Measurements from ENCODE around the gene NAB2. TPM values are rescaled to one million over a fixed set of nuclear protein-coding genes. Genes with fewer than 3 reads are reported as not detected.

The NAB2 gene
- total and polyA plus RNA-seq, 5 donors from 2014 or later = 0.31 to 7.5 (median 1.1) TPM

DNA sequence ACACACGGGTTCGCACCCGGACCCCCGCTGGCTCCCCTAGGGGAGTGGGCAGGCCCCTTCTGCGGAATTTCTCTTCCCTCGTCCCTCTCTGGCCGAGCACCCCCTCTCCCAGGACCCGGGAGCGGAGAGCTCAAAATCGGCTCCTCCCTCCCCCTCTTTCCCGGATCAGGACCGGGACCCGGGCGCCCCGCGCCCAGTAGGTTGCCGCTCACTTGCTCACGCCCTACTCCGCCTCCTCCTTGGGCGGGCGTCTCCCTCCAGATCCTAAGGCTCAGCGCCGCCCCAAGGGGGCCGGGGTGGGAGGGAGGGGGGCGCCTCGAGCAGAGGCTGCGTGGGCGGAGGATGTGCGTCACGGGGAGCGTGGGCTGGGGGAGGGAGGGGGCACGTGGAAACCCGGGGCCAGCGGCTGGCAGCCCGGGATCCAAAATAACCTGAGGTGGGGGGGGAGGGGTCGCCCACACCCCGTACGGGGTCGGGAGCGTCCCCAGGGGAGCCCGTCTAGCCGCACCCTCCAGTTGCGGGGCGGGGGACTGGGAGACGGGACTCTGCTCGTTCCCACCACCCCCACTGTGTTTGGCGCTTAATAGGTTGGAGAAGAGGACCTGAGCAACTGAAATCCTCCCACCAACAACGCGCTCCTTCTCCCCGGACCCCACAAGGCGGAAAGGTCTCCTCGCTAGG lies 1.8 kb upstream of the NAB2 start:
- Histone ChIP-seq H3K36me3 (ENCODE audit: control insufficient read depth, insufficient read depth, low read length) (peaks cover under 1% of the 10 kb centered on the region), H3K4me3 (ENCODE audit: low read depth, low read length) (peak overlapping the region; percentile 95), H3K27ac (ENCODE audit: insufficient read depth, low read length, poor library complexity, severe bottlenecking) (peak overlapping the region; percentile 99), H3K9me3 (ENCODE audit: control insufficient read depth in 2 of 2, low read length in 2 of 2) (no peaks in the 10 kb centered on the region), H3K4me1 (ENCODE audit: control insufficient read depth, insufficient read depth, low read length, poor library complexity, severe bottlenecking) (peaks cover 51% of the 10 kb centered on the region), H3K27me3 (ENCODE audit: control insufficient read depth, insufficient read depth, low read length) (no peaks in the 10 kb centered on the region)
- H3K4me3 Mint-ChIP-seq = peak overlapping the region; percentile 89 to 97 (median 96)
- peaks cover 11 to 56% (median 29%) of the 10 kb centered on the region in 4 donors for H3K4me1 Mint-ChIP-seq
- peaks cover 3% of the 10 kb centered on the region for H3K36me3 Mint-ChIP-seq
- no peaks in the 10 kb centered on the region for H3K9me3 Mint-ChIP-seq
- peak overlapping the region; percentile 95 to 96 (median 95) for H3K27ac Mint-ChIP-seq
- H3K27me3 Mint-ChIP-seq = no peaks in the 10 kb centered on the region
- ATAC-seq (ENCODE audit: low read depth in 2 of 2) (peak; percentile 49 to 56), DNase-seq (peak; percentile 83 to 91 (median 88))

DNA sequence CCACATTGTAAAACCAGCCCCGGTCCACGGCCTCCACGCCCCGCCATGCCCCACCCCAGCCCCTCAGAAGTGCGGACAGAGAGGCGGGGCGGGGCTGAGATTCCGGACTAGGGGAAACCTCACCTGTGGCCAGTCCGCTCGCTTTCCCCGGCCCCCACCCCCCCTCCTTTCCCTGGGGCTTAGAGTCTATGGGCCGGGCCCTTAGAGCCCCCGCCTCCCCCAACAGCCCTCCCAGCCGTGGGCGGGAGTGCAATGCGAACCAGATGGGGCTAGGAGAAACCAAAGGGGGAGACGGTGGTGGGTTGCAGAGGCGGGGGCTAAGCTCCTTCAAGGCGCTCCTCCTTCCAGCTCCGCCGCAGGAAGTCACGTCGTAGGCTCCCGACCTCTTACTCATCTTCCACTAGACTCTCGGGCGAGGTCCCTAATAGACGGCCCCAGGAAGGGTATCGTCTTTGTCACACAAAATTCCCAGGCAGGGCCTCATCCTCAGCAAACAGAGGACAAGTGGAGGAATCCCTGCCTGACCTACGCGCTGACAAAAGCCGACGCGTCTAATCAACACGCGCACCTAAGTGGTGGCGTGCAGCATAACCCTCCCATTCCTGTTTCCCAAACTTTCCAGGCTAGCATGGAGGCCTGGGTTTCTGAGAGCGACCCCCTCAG lies 1.1 kb upstream of the NAB2 start:
- Histone ChIP-seq H3K27ac (ENCODE audit: insufficient read depth, low read length, poor library complexity, severe bottlenecking) (peak overlapping the region; percentile 99), H3K4me3 (ENCODE audit: low read depth, low read length) (peak overlapping the region; percentile 73), H3K27me3 (ENCODE audit: control insufficient read depth, insufficient read depth, low read length) (no peaks in the 10 kb centered on the region), H3K9me3 (ENCODE audit: control insufficient read depth in 2 of 2, low read length in 2 of 2) (no peaks in the 10 kb centered on the region), H3K4me1 (ENCODE audit: control insufficient read depth, insufficient read depth, low read length, poor library complexity, severe bottlenecking) (peaks cover 57% of the 10 kb centered on the region), H3K36me3 (ENCODE audit: control insufficient read depth, insufficient read depth, low read length) (peaks cover 4% of the 10 kb centered on the region)
- Mint-ChIP-seq H3K27ac (peak overlapping the region; percentile 82 to 96 (median 95)), H3K27me3 (no peaks in the 10 kb centered on the region), H3K36me3 (peaks cover 8% of the 10 kb centered on the region), H3K4me3 (peak overlapping the region; percentile 89 to 97 (median 94)), H3K9me3 (no peaks in the 10 kb centered on the region), H3K4me1 (peaks cover 11 to 63% (median 34%) of the 10 kb centered on the region in 4 donors)
- peak; percentile 4 to 14 for ATAC-seq (ENCODE audit: low read depth in 2 of 2)
- DNase-seq = peak; percentile 57 to 77 (median 71)

DNA sequence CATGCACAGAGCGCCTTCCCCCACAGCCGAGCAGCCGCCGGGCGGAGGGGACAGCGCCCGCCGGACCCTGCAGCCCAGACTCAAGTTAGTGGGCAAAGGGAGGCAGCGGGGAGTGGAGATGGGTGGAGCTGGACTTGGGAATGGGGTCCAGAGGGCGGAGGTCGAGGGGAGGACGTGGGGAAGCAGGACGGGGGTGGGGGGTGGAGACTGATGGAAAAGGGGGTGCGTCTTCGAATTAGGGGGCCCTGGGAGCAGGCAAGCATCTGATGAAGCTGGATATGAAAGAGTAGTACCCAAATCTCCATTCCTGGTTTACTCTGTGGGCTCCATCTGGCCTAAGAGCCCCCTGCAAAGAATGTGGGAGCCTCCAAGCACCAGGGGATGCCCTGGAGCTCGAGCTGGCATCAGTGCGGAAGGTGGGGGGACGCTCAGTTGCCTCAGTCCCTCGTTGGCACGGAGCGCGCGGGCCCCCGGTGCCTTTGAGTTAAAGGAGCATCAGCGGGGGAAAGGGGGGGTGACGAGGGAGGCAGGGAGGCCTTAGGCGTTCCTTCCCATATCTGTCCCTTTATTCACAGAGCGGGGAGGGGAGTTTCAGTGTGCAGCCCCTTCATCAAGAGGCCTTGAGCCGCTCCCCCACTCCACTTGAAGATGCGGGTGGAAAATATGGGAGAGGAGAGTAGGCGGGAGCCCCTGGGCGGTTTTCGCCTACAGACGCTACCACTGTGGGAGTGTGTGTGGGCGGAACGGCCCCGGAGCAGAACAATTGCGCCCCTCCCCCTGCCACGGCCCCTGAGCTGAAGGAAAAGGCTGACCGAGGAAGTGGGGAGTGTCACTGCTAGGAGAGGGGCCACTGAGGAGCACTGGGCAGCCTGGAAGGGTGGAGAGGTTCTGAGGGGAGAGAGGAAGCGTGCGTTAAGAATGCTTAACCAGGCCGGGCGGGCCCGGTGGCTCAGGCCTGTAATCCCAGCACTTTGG lies 644 bp downstream of the NAB2 start:
- H3K27ac Mint-ChIP-seq = peak overlapping the region; percentile 82 to 91 (median 84)
- H3K4me1 Mint-ChIP-seq = peaks cover 11 to 80% (median 39%) of the 10 kb centered on the region in 4 donors
- no peaks in the 10 kb centered on the region for H3K9me3 Mint-ChIP-seq
- H3K36me3 Mint-ChIP-seq = peaks cover 8% of the 10 kb centered on the region
- Histone ChIP-seq H3K4me3 (ENCODE audit: low read depth, low read length) (peak overlapping the region; percentile 76), H3K36me3 (ENCODE audit: control insufficient read depth, insufficient read depth, low read length) (peaks cover 4% of the 10 kb centered on the region), H3K9me3 (ENCODE audit: control insufficient read depth in 2 of 2, low read length in 2 of 2) (no peaks in the 10 kb centered on the region), H3K27ac (ENCODE audit: insufficient read depth, low read length, poor library complexity, severe bottlenecking) (peak overlapping the region; percentile 68), H3K4me1 (ENCODE audit: control insufficient read depth, insufficient read depth, low read length, poor library complexity, severe bottlenecking) (peaks cover 72% of the 10 kb centered on the region), H3K27me3 (ENCODE audit: control insufficient read depth, insufficient read depth, low read length) (no peaks in the 10 kb centered on the region)
- peak overlapping the region; percentile 89 to 96 (median 94) for H3K4me3 Mint-ChIP-seq
- DNase-seq (peak; percentile 41 to 44 (median 41)), ATAC-seq (ENCODE audit: low read depth in 2 of 2) (no peak)
- H3K27me3 Mint-ChIP-seq = no peaks in the 10 kb centered on the region

DNA sequence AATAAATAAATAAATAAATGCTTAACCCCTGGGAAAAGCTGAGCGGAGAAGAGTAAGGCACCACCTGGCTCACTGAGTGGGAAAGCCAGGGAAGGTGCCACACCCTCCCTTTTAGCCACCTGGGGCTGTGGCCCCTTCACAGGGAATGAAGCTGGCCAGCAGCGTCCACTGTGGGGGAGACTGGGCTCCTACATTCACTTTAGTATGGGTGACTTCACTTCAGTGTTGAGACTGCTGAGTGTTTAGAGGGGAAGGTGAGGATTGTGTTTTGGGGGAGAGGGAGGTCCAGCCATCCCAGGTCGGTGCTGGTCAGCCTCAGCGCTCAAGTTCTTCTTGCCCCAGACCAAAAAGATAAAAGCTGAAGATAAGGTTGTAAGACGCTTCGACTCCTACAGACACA lies 1.6 kb downstream of the NAB2 start:
- H3K36me3 ChIP-seq (ENCODE audit: control insufficient read depth, insufficient read depth, low read length) = peaks cover 7% of the 10 kb centered on the region
- ATAC-seq (ENCODE audit: low read depth in 2 of 2) (no peak), DNase-seq (no peak)
- H3K4me1 Mint-ChIP-seq = peaks cover 6 to 79% (median 35%) of the 10 kb centered on the region in 4 donors
- no peaks in the 10 kb centered on the region for H3K9me3 ChIP-seq (ENCODE audit: control insufficient read depth in 2 of 2, low read length in 2 of 2)
- peak overlapping the region; percentile 22 to 96 (median 92) for H3K4me3 Mint-ChIP-seq
- peaks cover 8% of the 10 kb centered on the region for H3K36me3 Mint-ChIP-seq
- H3K4me3 ChIP-seq (ENCODE audit: low read depth, low read length) = peak overlapping the region; percentile 43
- peaks cover 72% of the 10 kb centered on the region for H3K4me1 ChIP-seq (ENCODE audit: control insufficient read depth, insufficient read depth, low read length, poor library complexity, severe bottlenecking)
- H3K9me3 Mint-ChIP-seq = no peaks in the 10 kb centered on the region
- peak overlapping the region; percentile 84 to 91 (median 87) for H3K27ac Mint-ChIP-seq
- no peaks in the 10 kb centered on the region for H3K27me3 ChIP-seq (ENCODE audit: control insufficient read depth, insufficient read depth, low read length)
- H3K27me3 Mint-ChIP-seq = no peaks in the 10 kb centered on the region
- peak overlapping the region; percentile 63 for H3K27ac ChIP-seq (ENCODE audit: insufficient read depth, low read length, poor library complexity, severe bottlenecking)

DNA sequence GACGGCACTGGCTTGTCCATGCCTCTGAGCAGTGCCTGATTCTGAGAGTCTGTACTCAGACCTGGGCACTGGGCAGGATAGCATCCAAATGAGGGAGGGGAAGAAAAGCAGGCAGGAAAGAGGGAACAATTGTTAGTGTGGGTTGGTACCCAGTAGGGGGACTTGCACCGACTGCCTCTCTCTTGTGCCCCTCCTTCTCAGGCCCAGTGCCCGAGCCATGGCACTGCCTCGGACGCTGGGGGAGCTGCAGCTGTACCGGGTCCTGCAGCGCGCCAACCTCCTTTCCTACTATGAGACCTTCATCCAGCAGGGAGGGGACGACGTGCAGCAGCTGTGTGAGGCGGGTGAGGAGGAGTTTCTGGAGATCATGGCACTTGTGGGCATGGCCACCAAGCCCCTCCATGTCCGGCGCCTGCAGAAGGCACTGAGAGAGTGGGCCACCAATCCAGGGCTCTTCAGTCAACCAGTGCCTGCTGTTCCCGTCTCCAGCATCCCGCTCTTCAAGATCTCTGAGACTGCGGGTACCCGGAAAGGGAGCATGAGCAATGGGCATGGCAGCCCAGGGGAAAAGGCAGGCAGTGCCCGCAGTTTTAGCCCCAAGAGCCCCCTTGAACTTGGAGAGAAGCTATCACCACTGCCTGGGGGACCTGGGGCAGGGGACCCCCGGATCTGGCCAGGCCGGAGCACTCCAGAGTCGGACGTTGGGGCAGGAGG lies 2.2 kb downstream of the NAB2 start:
- Mint-ChIP-seq H3K27ac (peak overlapping the region; percentile 84 to 91 (median 87)), H3K27me3 (no peaks in the 10 kb centered on the region), H3K4me3 (peak overlapping the region; percentile 12 to 96 (median 92)), H3K36me3 (peaks cover 8% of the 10 kb centered on the region), H3K9me3 (no peaks in the 10 kb centered on the region), H3K4me1 (peaks cover 0 to 75% (median 31%) of the 10 kb centered on the region in 4 donors)
- DNase-seq (no peak), ATAC-seq (ENCODE audit: low read depth in 2 of 2) (no peak)
- peak overlapping the region; percentile 63 for H3K27ac ChIP-seq (ENCODE audit: insufficient read depth, low read length, poor library complexity, severe bottlenecking)
- peaks cover 67% of the 10 kb centered on the region for H3K4me1 ChIP-seq (ENCODE audit: control insufficient read depth, insufficient read depth, low read length, poor library complexity, severe bottlenecking)
- no peaks in the 10 kb centered on the region for H3K9me3 ChIP-seq (ENCODE audit: control insufficient read depth in 2 of 2, low read length in 2 of 2)
- no peaks in the 10 kb centered on the region for H3K27me3 ChIP-seq (ENCODE audit: control insufficient read depth, insufficient read depth, low read length)
- peaks cover 13% of the 10 kb centered on the region for H3K36me3 ChIP-seq (ENCODE audit: control insufficient read depth, insufficient read depth, low read length)
- H3K4me3 ChIP-seq (ENCODE audit: low read depth, low read length) = peak overlapping the region; percentile 43

DNA sequence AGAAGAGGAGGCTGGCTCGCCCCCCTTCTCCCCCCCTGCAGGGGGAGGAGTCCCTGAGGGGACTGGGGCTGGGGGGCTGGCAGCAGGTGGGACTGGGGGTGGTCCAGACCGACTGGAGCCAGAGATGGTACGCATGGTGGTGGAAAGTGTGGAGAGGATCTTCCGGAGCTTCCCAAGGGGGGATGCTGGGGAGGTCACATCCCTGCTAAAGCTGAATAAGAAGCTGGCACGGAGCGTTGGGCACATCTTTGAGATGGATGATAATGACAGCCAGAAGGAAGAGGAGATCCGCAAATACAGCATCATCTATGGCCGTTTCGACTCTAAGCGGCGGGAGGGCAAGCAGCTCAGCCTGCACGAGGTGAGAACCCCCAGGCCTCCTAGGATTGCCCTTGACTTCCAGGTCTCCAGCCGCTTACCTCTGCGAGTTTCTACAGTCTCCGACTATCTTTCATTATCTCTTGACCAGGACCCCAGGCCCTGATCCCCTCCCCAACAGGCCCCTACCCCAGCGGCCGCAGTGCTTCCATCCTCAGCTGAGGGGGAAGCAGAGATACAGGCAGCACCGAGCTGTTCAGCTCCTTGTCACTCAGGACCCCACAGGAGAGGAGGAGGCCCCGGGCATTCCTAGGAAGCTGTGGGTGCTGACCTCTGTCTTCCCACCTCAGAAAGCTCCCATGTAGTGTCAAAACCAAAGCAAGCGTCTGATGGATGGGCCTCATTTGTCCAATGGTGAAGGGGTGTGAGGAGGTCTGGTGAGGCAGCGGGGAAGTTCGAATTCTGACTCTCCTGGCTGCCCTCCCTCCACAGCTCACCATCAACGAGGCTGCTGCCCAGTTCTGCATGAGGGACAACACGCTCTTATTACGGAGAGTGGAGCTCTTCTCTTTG lies 3.0 kb downstream of the NAB2 start:
- Histone ChIP-seq H3K9me3 (ENCODE audit: control insufficient read depth in 2 of 2, low read length in 2 of 2) (no peaks in the 10 kb centered on the region), H3K4me1 (ENCODE audit: control insufficient read depth, insufficient read depth, low read length, poor library complexity, severe bottlenecking) (peaks cover 61% of the 10 kb centered on the region), H3K4me3 (ENCODE audit: low read depth, low read length) (no peak overlapping the region), H3K27ac (ENCODE audit: insufficient read depth, low read length, poor library complexity, severe bottlenecking) (peak overlapping the region; percentile 23), H3K36me3 (ENCODE audit: control insufficient read depth, insufficient read depth, low read length) (peaks cover 20% of the 10 kb centered on the region), H3K27me3 (ENCODE audit: control insufficient read depth, insufficient read depth, low read length) (no peaks in the 10 kb centered on the region)
- H3K27ac Mint-ChIP-seq = peak overlapping the region in 1 of 3 donors; percentile 85
- peak overlapping the region; percentile 48 to 83 (median 66) for H3K4me3 Mint-ChIP-seq
- no peak for ATAC-seq (ENCODE audit: low read depth in 2 of 2)
- no peaks in the 10 kb centered on the region for H3K27me3 Mint-ChIP-seq
- no peaks in the 10 kb centered on the region for H3K9me3 Mint-ChIP-seq
- H3K36me3 Mint-ChIP-seq = peaks cover 8% of the 10 kb centered on the region
- H3K4me1 Mint-ChIP-seq = peaks cover 0 to 71% (median 27%) of the 10 kb centered on the region in 4 donors
- DNase-seq = no peak

Data from CD4-positive, CD25-positive, alpha-beta regulatory T cell (primary cell).